Stomach (tissue), 9 donors: ENCODE measurements around the gene CERS6. TPM values are rescaled to one million over a fixed set of nuclear protein-coding genes. Genes with fewer than 3 reads are reported as not detected.

Experiments used
- DNase-seq, 2 donors: peaks; one replicate each; pipeline versions ENCODE4 v3.0.0 to v3.0.0-alpha.2; 2013 to 2019
- H3K27ac ChIP-seq, 5 donors: fragments of 200-600 bp in 4 of 5; sonication (generic) in 4 of 5; one replicate each; pipeline ENCODE4 v1.5.1; 2013 to 2019; ENCODE audit warnings: mild to moderate bottlenecking in 1 of 5, moderate library complexity in 1 of 5
- H3K27me3 ChIP-seq, 3 donors: fragments of 200-600 bp; sonication (generic); one replicate each; pipeline ENCODE4 v1.5.1; 2017 to 2019; ENCODE audit warnings: mixed run types in 1 of 3
- H3K36me3 ChIP-seq, 4 donors: fragments of 200-600 bp; sonication (generic); 1 replicate in 3 of 4; 2 replicates in 1 of 4; pipeline ENCODE4 v1.5.1; 2016 to 2019
- H3K4me1 ChIP-seq, 4 donors: fragments of 200-600 bp; sonication (generic); one replicate each; pipeline ENCODE4 v1.5.1; 2016 to 2019
- H3K4me3 ChIP-seq, 4 donors: fragments of 200-600 bp; sonication (generic) in 3 of 4; one replicate each; pipeline ENCODE4 v1.5.1; 2016 to 2019; ENCODE audit warnings: mild to moderate bottlenecking in 1 of 4
- H3K9me3 ChIP-seq, 4 donors: fragments of 200-600 bp; sonication (generic); one replicate each; pipeline ENCODE4 v1.5.1; 2016 to 2019
- CTCF ChIP-seq, 7 experiments: fragments of 450-650 bp in 4 of 7; fragments of 200-600 bp in 3 of 7; sonication (generic) in 3 of 7; IDR thresholded peaks; one replicate each; pipeline ENCODE4 v1.5.1; 2016 to 2019; ENCODE audit warnings: antibody characterized with exemption in 7 of 7, control low read depth in 2 of 7, mild to moderate bottlenecking in 1 of 7
- EP300 ChIP-seq: sonication (generic); formaldehyde crosslinking; IDR thresholded peaks from one replicate; pipeline ENCODE4 v1.6.1; 2017; ENCODE audit warnings: antibody characterized with exemption
- POLR2A ChIP-seq, 4 donors: fragments of 450-650 bp; IDR thresholded peaks; one replicate each; pipeline ENCODE4 v1.6.1; 2016; ENCODE audit warnings: antibody characterized with exemption in 4 of 4, control low read depth in 2 of 4, mild to moderate bottlenecking in 1 of 4, moderate library complexity in 1 of 4
- POLR2AphosphoS5 ChIP-seq, 3 donors: sonication (generic); formaldehyde crosslinking; IDR thresholded peaks; one replicate each; pipeline ENCODE4 v1.6.1; 2016; ENCODE audit warnings: antibody characterized with exemption in 3 of 3
- WGBS, 5 donors: extraction: QIAGEN DNeasy Blood & Tissue Kit in 3 of 5; methylation state at CpG; one replicate each; pipeline versions ENCODE4 v1.1.5 to v1.1.7; 2013 to 2018; 5-methylcytosine and 5-hydroxymethylcytosine counted together
- intact Hi-C: fragments of 100-400 bp; cut with DNase I; formaldehyde crosslinking; loops from one replicate; pipeline ENCODE4 v1.15.1; 2023; ENCODE audit warnings: low total_unique reads
- polyA plus RNA-seq, 3 donors: library from polyadenylated mRNA; stranded (reverse); fragments of 200-250 nt; gene quantifications; one replicate each; pipeline ENCODE4 v1.2.3, GENCODE V29; 2013
- total RNA-seq, 5 donors: library from RNA; depleted of rRNA; stranded (reverse); fragments of >200 nt; gene quantifications; one replicate each; pipeline versions ENCODE4 v1.1.0 to v1.2.3, GENCODE V29; 2014 to 2016
- donor health status: healthy with polysubstance abuse.
- donor health status: Bipolar disorder and iron deficiency.
- donor health status: healthy.

Gene CERS6
- total and polyA plus RNA-seq, 8 donors: 4.0 to 102 (median 53.2) TPM

- DNase-seq: peak; percentile 56 to 67
- H3K9me3 ChIP-seq: no peaks in the 10 kb centered on the region
- WGBS, 5 donors: 13 to 41% (median 28%) methylated on average over 5 of the region's 5 CpGs
- H3K27me3 ChIP-seq: no peaks in the 10 kb centered on the region
- intact Hi-C loops: no loop called here
- H3K4me1 ChIP-seq: peaks cover 0 to 22% (median 10%) of the 10 kb centered on the region in 4 donors
- TF ChIP-seq POLR2A (IDR thresholded peaks at IDR 0.05) (no peak), EP300 (no peak), CTCF (IDR thresholded peaks at IDR 0.05) (no peak), POLR2AphosphoS5 (IDR thresholded peaks at IDR 0.05) (peak in 2 of 3 donors; percentile 19 to 37)
- peak overlapping the region; percentile 18 to 43 (median 26) for H3K4me3 ChIP-seq
- H3K36me3 ChIP-seq: no peaks in the 10 kb centered on the region
- peak overlapping the region; percentile 75 to 91 (median 84) for H3K27ac ChIP-seq
Measured at GRCh38 chr2:168802859-168803725, 347.0 kb downstream of the CERS6 start.

- Histone ChIP-seq H3K4me1 (peaks cover 0 to 22% (median 7%) of the 10 kb centered on the region in 4 donors), H3K27ac (peak overlapping the region; percentile 50 to 90 (median 79)), H3K36me3 (no peaks in the 10 kb centered on the region), H3K4me3 (peak overlapping the region in 3 of 4 donors; percentile 10 to 43 (median 18)), H3K27me3 (no peaks in the 10 kb centered on the region), H3K9me3 (no peaks in the 10 kb centered on the region)
- DNase-seq: peak; percentile 40 to 66
- 29 to 45% (median 36%) methylated on average over 3 of the region's 3 CpGs for WGBS, 5 donors
- TF ChIP-seq POLR2AphosphoS5 (IDR thresholded peaks at IDR 0.05) (peak in 2 of 3 donors; percentile 64 to 74), EP300 (no peak), CTCF (IDR thresholded peaks at IDR 0.05) (no peak), POLR2A (IDR thresholded peaks at IDR 0.05) (no peak)
- intact Hi-C loops: no loop called here
Measured at GRCh38 chr2:168804214-168804613, 348.1 kb downstream of the CERS6 start.

DNA sequence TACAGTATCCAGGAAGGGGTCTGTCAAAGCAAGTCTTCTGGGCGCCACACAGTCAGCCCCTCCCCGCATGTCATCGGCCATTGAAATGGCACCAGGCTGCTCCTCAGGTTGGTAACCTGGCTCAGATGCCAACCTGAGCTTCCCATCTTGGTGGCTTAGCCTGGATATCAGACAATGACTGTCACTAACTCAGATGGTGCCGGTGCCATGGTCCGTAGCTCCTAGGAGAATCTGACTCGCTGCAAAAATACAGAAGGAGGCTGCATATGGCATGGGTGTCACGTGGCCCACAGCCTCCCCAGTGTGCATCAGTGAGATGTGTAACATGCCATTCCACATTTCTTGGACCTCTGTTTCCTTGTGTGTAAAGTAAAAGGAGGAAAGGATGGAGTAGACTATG, 349.5 kb downstream of the CERS6 start:
- no peak for DNase-seq
- WGBS, 5 donors: 94 to 98% (median 95%) methylated on average over 7 of the region's 7 CpGs
- no peak for TF ChIP-seq POLR2A (IDR thresholded peaks at IDR 0.05)
- no peak for TF ChIP-seq CTCF (IDR thresholded peaks at IDR 0.05)
- no peak for TF ChIP-seq EP300
- no peak for TF ChIP-seq POLR2AphosphoS5 (IDR thresholded peaks at IDR 0.05)
- Histone ChIP-seq H3K27ac (peak overlapping the region in 1 of 5 donors; percentile 90), H3K4me1 (peaks cover 0 to 15% (median 5%) of the 10 kb centered on the region in 4 donors), H3K4me3 (no peak overlapping the region), H3K36me3 (no peaks in the 10 kb centered on the region), H3K27me3 (no peaks in the 10 kb centered on the region), H3K9me3 (no peaks in the 10 kb centered on the region)
- intact Hi-C loops: no loop called here

GRCh38 chr2:168809537-168809936, 353.5 kb downstream of the CERS6 start:
- Histone ChIP-seq H3K36me3 (peaks cover 0 to 9% (median 2%) of the 10 kb centered on the region in 4 donors), H3K4me3 (no peak overlapping the region), H3K9me3 (no peaks in the 10 kb centered on the region), H3K27ac (peak overlapping the region in 1 of 5 donors; percentile 18), H3K27me3 (no peaks in the 10 kb centered on the region), H3K4me1 (peaks cover 0 to 10% (median 4%) of the 10 kb centered on the region in 4 donors)
- DNase-seq: no peak
- no peak for TF ChIP-seq POLR2AphosphoS5 (IDR thresholded peaks at IDR 0.05)
- intact Hi-C loops: no loop called here

DNA sequence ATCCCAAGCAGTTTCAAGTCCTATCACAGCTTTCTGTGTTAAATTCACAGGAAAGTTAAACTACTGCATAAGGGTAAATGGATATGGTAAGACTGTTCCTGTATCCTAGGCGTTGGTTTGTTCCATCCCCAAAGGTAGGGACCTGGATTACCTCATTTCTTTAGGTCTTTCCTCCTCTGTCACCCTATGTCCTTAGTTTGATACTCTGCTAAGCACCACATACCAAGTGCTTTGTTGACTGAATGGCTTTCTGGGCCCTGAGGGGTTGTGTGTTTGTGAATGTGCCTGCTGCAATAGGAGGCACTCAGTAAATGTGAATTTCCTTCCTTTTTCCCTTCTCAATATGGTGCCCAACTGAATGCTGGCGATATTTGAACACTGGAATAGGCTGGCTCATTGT, 354.2 kb downstream of the CERS6 start:
- TF ChIP-seq EP300 (no peak), CTCF (IDR thresholded peaks at IDR 0.05) (no peak), POLR2AphosphoS5 (IDR thresholded peaks at IDR 0.05) (no peak), POLR2A (IDR thresholded peaks at IDR 0.05) (no peak)
- no peak overlapping the region for H3K27ac ChIP-seq
- H3K4me3 ChIP-seq: no peak overlapping the region
- peaks cover 0 to 17% (median 8%) of the 10 kb centered on the region in 4 donors for H3K4me1 ChIP-seq
- H3K36me3 ChIP-seq: peaks cover 0 to 9% (median 2%) of the 10 kb centered on the region in 4 donors
- 91 to 100% (median 92%) methylated on average over 2 of the region's 2 CpGs for WGBS, 5 donors
- intact Hi-C loops: no loop called here
- no peaks in the 10 kb centered on the region for H3K9me3 ChIP-seq
- no peaks in the 10 kb centered on the region for H3K27me3 ChIP-seq
- no peak for DNase-seq
